ENCODE data around the gene GPLD1.

GPLD1 gene

GRCh38 chr6:24497254-24497970 is 8.0 kb upstream of the GPLD1 start:
- DNase-seq (ENCODE audit: low read depth), result no peak

- peak; percentile 63 for DNase-seq (ENCODE audit: low read depth)
Measured at GRCh38 chr6:24494821-24495795, 5.7 kb upstream of the GPLD1 start, which contains the start of gene ALDH5A1. Gene ALDH5A1 (plus strand): TSS chr6:24494969. CDS start chr6:24494997, 28 bp downstream.

- DNase-seq (ENCODE audit: low read depth), result no peak
Measured at GRCh38 chr6:24493945-24494820, 4.8 kb upstream of the GPLD1 start.

- no peak for DNase-seq (ENCODE audit: low read depth)
Measured at GRCh38 chr6:24492475-24492874, 3.1 kb upstream of the GPLD1 start.

- no peak for DNase-seq (ENCODE audit: low read depth)
Measured at GRCh38 chr6:24490948-24491347, 1.6 kb upstream of the GPLD1 start.

- no peak for DNase-seq (ENCODE audit: low read depth)
Measured at GRCh38 chr6:24489881-24490280, 503 bp upstream of the GPLD1 start.

- no peak for DNase-seq (ENCODE audit: low read depth)
Measured at GRCh38 chr6:24486065-24486464, 3.3 kb downstream of the GPLD1 start.

- no peak for DNase-seq (ENCODE audit: low read depth)
Measured at GRCh38 chr6:24484657-24485323, 4.6 kb downstream of the GPLD1 start.

GRCh38 chr6:24481449-24481848 is 7.9 kb downstream of the GPLD1 start:
- no peak for DNase-seq (ENCODE audit: low read depth)

- DNase-seq (ENCODE audit: low read depth), result no peak
Measured at GRCh38 chr6:24480705-24481104, 8.7 kb downstream of the GPLD1 start.

GRCh38 chr6:24478903-24479302 is 10.5 kb downstream of the GPLD1 start:
- DNase-seq (ENCODE audit: low read depth), result no peak

GRCh38 chr6:24477070-24477469 is 12.3 kb downstream of the GPLD1 start:
- no peak for DNase-seq (ENCODE audit: low read depth)

GRCh38 chr6:24476631-24477030 is 12.7 kb downstream of the GPLD1 start:
- no peak for DNase-seq (ENCODE audit: low read depth)

GRCh38 chr6:24472181-24472580 is 17.2 kb downstream of the GPLD1 start:
- no peak for DNase-seq (ENCODE audit: low read depth)

- no peak for DNase-seq (ENCODE audit: low read depth)
Measured at GRCh38 chr6:24469811-24470210, 19.6 kb downstream of the GPLD1 start.

- no peak for DNase-seq (ENCODE audit: low read depth)
Measured at GRCh38 chr6:24464253-24465038, 24.9 kb downstream of the GPLD1 start.

GRCh38 chr6:24460966-24461365 is 28.4 kb downstream of the GPLD1 start:
- no peak for DNase-seq (ENCODE audit: low read depth)

GRCh38 chr6:24458941-24459340 is 30.4 kb downstream of the GPLD1 start:
- DNase-seq (ENCODE audit: low read depth), result no peak

GRCh38 chr6:24458134-24458533 is 31.2 kb downstream of the GPLD1 start:
- DNase-seq (ENCODE audit: low read depth), result no peak

GRCh38 chr6:24455061-24455460 is 34.3 kb downstream of the GPLD1 start:
- DNase-seq (ENCODE audit: low read depth), result no peak

- no peak for DNase-seq (ENCODE audit: low read depth)
Measured at GRCh38 chr6:24454452-24454851, 34.9 kb downstream of the GPLD1 start.
